RKO (cell line): Measurements from ENCODE around the gene VPS13D.

Source experiments
- DNase-seq: peaks from one replicate; pipeline ENCODE4 v3.0.0-alpha.2; 2016; ENCODE audit warnings: low spot score

Gene VPS13D

DNA sequence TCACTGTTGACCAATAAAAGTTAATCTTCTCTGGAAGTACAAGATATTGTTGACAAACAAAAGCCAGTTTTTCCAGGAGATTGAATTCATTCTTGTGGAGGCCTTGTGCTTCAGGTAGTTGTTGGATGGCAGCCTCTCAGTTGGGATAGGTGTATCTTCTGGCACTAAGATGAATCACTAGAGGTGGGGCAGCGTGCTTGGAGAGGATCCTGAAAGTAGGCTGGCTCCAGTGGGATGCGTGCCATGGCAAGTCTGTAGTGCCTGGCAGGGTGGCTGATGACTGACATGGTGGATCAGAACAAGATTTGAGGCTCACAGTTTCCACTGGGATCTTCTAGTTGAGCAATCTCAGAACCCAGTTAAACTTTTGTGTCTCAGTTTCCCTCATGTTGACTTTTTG is 2.4 kb downstream of the VPS13D start:
- no peak for DNase-seq

DNA sequence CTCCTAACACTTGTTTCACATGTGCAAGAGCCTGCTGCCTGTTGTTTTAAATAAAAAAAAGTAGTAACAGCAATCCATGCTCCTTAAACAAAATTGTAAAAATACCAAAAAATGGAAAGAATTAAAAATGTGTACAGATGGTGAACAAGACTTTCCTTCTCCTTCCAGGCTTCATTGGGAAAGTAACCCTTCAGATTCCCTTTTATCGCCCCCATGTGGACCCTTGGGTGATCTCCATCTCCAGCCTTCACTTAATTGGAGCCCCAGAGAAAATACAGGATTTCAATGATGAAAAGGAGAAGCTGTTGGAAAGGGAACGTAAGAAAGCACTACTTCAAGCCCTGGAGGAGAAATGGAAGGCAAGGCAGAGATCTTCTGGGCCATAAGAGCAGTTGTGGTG is 14.2 kb downstream of the VPS13D start:
- DNase-seq: no peak

DNA sequence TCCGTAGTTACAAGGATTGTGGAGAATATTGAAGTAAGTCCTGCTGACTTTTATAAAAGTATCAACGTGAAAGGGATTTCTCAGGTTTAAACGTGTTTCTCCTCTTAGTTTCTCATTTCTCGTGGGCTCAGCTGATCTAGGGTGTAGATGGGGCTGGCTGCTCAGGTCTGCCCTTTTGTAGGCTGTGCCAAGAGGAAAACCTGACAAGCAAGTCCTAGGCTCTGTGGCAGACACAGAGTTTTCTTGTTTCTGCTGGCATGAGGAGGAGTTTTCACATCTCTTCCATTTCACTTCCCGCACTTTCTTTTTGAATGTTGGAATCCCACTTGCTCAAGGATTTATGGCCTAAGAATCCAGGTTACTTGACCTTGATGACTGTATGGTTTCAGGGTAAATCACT is 14.8 kb downstream of the VPS13D start:
- DNase-seq: no peak

DNA sequence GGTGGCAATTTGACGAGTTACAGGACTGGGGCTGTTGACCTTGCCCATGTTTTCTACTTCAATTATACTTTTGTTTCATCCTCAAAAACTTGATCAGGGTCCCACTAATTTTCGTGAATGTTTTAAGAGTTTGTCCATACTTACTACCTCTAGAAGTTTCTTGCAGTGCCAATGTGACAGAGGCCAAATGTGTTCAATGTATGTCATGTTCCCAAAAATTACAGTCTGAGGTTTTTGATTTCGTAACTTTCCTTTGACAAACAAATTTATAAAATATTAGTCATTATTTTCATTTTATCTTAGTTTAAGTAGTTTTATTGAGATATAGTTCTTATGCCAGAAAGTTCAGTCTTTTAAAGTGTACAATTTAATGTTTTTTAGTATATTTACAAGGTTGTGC is 15.3 kb downstream of the VPS13D start:
- DNase-seq: no peak

DNA sequence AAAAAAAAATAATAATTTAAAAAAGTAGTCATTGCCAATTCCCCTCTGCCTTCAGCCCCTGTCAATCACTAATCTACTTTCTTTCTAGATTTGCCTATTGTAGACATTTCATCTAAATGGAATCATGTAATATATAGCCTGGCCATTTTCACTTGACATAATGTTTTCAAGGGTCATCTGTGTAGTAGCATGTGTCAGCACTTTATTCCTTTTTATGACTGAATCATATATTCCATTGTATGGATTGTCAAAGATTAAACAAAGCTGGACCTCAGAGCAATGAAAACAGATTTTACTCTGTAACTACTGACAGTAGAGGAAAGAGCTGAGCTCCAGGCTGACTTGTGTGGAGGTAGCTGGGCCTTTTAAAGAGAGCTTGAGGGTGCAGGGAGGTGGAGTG is 15.9 kb downstream of the VPS13D start:
- DNase-seq: no peak

DNA sequence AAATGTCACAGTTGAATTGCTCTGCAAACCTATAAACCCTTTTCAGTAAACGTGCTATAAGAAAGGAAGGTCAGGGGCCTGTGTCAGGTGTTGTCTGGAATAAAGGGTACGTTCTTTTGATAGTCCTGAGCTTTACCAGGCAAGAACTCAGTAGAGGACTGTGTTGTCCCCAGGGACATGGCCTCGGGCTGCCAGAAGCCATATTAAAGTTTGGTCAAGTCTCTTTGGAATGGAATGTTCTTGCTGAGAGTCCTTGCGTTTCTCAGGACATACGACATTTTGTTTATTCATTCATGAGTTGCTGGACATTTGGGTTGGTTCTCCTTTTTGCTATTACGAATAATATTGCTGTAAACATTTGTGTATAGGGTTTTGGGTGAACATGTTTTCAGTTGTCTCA is 16.8 kb downstream of the VPS13D start:
- no peak for DNase-seq

DNA sequence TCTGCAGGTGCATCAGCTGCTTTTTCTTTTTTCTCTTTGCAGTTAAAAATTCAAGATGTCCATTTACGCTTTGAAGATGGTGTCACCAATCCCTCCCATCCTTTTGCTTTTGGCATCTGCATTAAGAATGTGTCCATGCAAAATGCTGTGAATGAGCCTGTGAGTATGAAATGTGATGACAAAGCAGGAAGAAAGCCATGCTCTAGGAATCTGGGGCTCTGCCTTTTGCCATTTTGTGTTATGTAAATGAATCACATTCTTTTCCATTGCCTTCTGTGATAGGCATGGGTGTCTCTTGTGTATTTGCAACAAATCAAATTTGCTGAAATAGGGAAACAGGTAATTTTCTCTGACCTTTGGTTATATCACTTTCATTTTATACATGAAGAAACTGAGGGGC is 19.4 kb downstream of the VPS13D start:
- DNase-seq: peak; percentile 14

DNA sequence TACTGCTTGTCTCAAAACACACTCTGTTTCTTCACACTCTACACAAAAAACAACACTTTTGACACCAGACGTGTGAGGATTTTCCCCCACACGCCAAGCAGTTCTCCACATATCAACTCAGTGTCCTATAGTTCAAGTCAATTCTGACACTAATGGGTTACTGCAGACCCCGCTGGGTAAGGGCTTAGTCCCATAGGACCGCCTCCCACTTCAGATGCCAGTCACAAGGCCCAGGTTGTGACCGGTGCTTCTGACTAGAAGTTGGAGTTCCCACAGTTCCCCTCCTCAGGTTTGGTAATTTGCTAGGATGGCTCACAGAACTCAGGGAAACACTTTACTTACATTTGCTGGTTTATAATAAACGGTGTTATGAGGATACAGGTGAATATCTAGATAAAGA is 19.9 kb downstream of the VPS13D start:
- no peak for DNase-seq

DNA sequence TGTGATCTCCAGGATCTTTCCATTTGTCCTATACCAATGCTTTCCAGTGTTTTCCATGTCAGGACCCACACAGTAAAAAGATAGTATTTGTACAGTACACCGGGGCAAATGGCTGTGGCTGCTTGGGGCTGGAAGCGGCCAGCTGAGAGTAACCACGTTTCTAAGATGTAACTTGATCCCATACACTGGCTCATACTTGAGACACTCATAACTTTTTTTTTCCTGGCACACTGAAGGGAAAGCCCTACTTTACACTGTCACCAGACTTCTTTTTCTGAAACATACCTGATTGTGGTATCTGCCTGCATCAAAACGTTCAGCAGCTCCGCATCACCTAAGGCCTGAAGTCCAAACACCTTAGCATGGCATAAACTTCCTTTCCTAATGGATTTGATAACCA is 21.6 kb downstream of the VPS13D start:
- no peak for DNase-seq

DNA sequence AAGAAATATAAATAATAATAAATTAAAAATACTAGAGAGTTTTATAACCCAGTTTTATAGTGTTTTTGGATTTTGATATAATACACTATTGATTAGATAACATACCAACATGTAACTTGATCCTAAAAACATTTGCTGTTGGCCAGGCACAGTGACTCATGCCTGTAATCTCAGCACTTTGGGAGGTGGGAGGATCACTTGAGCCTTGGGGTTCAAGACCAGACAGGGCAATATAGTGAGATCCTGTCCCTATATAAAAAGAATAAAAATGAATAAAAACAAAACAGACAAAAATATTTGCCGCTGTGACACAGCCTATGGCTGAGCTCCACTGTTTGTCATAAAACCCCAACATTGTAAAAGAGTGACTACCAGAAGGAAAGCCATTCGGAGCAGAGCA is 26.1 kb downstream of the VPS13D start:
- DNase-seq: no peak

DNA sequence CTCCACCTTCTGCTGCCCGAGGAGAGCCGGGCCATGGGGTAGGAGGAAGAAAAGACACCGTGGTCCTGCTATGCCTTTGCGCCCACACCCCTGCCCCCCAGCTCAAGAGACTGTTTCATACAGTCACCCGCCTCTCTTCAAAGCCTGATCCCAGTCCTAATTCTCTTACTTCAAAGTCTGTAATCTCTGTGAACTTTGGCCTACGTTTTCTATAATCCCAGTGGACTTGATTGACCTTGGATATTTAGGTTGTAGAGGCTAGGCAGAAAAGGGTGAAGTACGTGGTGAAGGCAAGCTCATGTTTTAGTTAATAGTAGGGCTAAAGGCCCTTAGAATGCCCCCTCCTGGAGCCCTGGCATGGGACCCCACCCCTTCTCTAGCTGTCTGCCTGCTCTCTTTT is 28.4 kb downstream of the VPS13D start:
- no peak for DNase-seq

DNA sequence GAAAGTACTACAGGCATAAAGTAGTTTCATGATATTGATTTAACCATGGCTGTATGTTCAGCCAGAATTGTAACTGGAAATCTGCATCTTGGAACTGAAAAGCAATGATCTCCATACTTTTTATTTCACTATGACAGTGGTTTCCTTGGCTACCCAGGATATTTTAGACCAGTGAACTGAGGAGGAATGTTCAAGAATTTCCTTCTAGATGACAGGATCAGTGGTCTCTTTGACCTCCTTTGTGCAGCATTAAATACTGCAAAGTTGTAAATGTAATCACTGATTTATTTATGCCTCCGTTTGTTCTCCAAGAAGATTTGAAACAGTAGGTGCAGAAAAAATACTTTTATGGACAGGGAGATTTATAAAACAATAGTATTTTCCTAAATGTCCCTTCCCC is 39.5 kb downstream of the VPS13D start:
- DNase-seq: no peak

DNA sequence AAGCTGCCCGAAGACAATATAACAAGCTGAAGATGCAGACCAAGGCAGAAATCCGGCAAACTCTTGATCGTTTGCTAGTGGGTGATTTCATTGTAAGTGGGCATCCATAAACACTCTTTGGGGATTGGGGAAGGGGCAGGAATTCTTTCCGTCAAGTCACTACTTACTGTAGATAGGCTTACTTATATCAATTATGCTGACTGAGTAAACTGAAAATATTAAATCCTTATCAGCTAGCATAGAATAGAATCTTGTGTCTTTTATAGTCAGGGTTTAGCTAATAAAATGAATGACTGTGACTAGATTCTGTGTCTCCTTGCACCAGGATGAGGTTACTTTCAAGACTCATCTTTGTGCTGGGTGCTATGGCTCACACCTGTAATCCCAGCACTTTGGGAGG is 41.2 kb downstream of the VPS13D start:
- DNase-seq: no peak

DNA sequence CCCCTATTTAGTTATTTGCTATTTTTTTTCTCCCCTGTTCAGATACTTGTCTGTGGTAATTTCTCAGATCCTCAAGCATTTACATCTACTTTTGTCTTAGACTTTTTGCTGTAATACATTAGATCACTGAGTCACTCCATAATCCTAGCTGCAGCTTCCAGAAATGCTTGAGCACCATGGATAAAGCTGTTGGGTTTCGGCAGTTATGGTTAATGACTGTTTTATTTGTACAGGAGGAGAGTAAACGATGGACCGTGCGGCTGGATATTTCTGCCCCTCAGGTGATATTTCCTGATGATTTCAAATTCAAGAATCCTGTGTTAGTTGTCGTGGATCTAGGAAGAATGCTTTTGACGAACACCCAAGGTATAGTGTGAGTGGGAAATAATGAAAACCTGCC is 42.9 kb downstream of the VPS13D start:
- no peak for DNase-seq

DNA sequence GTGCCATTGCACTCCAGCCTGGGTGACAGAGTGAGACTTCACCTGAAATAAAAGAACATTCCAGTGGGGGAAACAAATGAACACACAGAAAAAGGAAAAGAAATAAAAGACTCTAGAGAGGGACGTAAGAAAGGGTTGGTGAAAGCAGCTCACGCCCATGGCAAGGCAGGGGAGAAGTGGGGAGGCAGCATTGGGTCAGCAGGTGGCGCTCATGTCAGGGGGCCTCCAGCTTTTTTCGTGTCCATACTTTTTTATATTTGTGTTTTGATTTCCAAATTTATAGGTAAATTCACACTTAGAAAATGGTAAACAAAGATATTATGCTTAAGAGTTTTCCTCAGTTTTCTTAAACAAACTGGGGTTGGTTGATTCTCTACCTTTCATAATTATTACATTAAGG is 45.5 kb downstream of the VPS13D start:
- no peak for DNase-seq

DNA sequence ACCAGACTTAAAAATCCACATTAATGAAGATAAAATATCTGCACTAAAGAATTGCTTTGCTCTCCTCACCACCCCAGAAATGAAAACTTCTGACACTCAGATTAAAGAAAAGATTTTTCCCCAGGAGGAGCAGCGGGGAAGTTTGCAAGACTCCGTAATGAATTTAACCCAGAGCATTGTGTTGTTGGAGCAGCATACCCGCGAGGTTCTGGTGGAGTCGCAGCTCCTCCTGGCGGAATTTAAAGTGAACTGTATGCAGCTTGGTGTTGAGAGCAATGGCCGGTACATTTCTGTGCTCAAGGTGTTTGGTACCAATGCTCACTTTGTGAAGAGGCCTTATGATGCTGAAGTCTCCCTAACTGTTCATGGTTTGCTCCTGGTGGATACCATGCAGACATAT is 46.4 kb downstream of the VPS13D start:
- DNase-seq: no peak

DNA sequence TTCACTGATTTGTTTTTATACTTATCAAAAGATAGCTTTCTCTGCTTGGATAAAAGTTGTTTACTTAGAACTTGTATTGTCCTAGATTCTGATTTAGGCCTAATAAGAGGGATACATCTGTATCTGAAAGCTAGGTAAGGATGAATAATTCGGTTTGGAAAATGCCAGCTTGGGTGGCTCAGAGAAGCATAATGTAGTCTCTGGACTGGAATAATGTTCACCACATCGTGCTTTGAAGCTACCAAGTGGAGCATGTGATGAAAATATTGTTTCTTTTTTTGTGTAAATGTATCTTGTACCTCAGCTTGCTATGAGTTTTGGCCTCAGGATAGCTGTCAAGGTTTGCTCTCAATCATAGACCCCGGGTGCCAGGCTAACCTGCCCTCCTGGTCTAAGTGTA is 49.2 kb downstream of the VPS13D start:
- DNase-seq: no peak

DNA sequence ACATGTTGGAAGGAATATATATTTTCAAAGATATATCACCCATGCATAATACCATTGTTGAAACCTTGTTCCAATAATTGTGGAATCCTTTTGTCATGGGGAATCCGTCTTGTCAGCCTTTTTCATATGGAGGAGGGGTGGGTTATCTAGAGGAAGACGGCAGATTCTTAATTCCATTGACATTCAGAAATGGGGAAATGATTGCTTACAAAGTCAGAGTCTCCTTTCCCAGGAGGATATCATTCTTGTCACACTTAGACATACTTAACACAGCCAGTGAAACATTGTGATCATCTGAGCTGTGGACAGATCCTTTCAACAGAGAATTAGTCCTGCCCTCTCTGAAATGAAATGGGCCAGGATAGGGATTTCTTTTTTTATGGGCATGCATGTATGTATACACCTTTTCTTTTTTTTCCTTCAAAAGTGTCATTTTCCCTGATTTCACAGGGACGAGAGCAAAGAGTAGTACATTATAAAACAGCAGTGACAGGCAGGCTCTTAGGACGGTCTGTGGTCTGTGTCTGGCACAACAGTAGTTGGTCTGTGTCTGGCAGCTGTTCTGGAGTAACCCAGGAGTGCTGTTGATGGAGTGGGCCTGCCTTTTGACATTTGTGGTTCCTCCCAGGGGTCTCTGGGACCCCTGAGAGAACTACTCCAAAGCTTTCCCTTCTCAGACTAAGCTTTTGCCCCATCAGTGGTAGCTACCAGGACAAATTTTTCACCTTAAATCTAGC is 50.1 kb downstream of the VPS13D start:
- DNase-seq: no peak

DNA sequence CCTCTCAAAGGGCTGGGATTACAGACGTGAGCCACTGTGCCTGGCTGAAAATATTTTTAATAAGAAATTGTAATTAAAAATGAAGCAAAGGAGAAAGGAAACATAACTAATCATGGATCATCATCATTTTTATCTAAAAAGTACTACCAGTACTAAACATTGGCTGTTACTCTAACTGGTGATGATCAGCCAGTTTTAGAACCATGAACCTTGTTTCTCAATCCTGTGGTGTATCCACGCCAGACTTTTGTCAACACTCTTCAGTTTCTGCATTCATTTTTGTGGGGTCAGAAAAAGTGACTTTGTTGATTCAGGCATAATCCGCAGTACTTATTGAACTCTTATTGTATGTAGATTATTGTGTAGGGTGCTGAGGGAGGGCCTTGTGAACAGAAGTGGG is 52.3 kb downstream of the VPS13D start:
- DNase-seq: no peak

DNA sequence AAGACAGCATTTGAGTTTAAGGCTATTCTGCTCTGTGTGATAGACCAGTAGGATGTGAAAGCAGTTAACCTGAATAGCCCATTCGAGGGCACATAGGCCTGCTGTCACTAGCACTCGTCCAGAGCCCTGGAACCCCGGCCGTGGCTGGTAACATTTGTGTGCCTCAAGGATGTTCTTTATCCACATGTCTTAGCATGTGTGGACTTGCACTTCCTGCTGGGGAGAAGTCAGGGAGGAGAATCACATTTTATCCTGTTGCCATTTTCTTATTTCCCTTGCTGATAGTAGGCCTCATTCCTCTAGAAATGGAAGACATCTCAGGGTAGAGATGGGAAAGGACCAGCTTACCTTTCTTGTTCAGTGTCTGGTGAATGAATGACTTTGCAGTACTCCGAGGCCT is 54.7 kb downstream of the VPS13D start:
- no peak for DNase-seq

DNA sequence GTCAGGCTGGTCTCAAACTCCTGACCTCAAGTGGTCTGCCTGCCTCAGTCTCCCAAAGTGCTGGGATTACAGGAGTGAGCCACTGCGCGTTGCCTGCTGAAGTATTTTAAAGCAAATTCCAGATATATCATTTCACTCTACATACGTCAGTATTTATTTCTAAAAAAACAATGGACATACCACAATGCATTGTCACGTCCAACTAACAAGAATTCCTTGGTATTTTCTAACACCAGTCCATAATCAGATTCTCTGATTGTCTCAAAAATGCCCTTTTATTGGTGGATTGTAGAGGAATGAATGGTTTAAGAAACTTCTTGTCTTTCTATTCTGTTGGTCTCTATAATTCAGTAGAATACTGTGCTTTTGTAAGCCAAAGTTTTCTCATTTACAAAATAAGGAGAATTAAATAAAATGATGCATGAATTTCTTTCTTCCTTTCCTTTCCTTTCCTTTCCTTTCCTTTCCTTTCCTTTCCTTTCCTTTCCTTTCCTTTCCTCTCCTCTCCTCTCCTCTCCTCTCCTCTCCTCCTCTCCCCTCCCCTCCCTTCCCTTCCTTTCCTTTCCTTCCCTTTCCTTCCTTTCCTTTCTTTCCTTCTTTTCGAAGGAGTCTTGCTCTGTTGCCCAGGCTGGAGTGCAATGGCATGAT is 55.8 kb downstream of the VPS13D start:
- DNase-seq: no peak

DNA sequence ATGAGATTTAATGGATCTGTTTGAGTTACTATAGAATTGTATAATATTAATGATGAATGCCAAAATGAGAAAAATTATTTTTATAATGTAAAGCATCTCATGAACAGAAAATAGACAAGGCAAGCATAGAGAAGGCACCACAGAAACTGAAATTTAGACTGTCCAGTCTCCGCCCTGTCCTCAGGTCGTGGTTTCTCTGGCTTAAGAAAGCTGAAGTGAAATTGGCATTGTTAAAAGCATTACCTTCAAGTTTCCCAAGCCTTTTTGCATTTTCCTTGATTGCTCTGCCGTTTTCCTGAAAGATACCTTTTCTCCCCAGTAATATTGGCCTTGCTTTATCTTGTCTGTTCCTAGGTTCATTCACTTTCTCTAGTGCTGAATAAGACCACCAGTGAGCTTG is 58.0 kb downstream of the VPS13D start:
- DNase-seq: no peak

DNA sequence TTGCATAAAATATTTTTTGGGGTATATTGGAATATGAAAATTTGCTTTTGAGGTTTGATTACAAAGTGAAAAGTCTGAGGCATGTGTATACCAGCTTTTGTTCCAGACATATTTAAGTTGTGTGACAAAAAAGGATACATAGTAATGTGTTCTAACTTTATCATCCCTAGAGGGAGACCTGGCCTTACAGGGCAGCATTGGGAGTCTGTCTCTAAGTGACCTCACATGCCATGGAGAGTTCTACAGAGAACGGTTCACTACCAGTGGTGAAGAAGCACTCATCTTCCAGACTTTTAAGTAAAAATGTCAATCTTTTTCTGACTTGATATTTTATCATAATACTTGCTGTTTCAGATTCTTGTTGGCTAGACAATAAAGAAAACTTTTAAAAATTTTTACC is 61.0 kb downstream of the VPS13D start:
- DNase-seq: no peak

DNA sequence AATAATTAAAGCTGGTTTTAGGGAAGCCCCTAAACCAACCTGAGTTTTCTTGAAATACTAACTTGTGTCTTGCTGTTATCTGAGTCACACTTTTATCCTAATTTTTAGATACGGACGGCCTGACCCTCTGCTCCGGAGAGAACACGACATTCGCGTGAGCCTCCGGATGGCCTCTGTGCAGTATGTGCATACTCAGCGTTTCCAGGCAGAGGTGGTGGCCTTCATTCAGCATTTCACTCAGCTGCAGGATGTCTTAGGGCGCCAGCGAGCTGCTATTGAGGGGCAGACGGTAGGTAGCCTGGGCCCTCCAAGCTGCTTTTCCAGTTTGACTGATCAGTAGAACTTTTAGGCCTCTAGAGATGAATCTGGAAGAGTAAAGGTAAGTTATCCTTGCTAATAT is 63.6 kb downstream of the VPS13D start:
- DNase-seq: no peak
